Cardiac septum (tissue), 1 donor: Measurements from ENCODE around the gene KIAA0753. TPM values are rescaled to one million over a fixed set of nuclear protein-coding genes. Genes with fewer than 3 reads are reported as not detected.
"Not testable (repeated sequence)": the region's sequence is repeated elsewhere in the genome, so short reads cannot be mapped to it uniquely, and the experiment has no call there.

Source experiments
- DNase-seq: peaks from one replicate; pipeline ENCODE4 v3.0.0-alpha.2; 2020; ENCODE audit warnings: low spot score
- intact Hi-C: fragments of 100-400 bp; cut with DNase I; formaldehyde crosslinking; loops from one replicate; pipeline ENCODE4 v1.14.0; 2022
- total RNA-seq: library from RNA; stranded (reverse); fragmentation: NEBNext Ultra II Directional; extraction: Animal tissue kit (Norgen Biotek cat#: 25700); gene quantifications from one replicate; pipeline ENCODE4 v1.2.1, GENCODE V29; 2021
- donor health status: DM: no; HTN: no; CAD: no.

Gene KIAA0753
- total RNA-seq, 1 donor from 2014 or later: 7.8 TPM

DNA sequence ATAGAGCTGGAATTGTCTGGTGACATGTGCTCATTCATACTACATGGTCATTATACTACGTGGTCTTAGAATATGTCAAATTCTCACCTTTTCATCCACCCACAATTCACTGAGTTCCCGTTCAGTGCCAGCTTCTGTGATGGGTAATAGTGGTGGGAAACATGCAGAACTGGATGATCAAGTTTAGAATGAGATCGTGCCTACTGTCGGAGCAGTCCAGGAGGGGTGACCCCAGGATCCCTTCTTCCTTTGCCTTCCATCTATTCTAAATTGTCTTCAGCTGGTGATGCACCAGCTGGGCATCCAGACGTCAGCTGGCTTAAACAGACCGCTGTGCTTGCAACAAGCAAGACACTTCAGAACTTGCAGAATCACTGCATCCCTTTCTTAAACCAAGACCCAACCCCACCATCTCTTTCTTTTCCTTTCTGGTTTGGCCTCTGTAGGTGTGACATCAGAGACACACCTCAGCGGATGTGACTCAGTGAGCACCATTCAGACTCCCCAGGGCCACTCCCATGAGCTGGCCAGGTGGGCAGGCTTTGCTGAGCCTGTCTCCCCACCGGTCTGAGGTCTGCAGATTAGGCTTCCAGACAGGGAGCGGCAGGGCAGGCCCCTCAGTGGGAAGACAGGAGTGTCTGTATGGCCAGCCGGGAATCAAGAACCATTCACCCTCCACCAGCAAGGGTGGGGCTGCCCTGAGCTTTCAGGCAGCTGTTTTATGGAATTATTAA, 29.1 kb upstream of the KIAA0753 start:
- intact Hi-C loops: loop anchor here (5.0 to 10.0 kb wide), 3 partner anchors 173 to 343 kb away; partner anchors contain the start of gene RNASEK
- DNase-seq: peak; percentile 27

DNA sequence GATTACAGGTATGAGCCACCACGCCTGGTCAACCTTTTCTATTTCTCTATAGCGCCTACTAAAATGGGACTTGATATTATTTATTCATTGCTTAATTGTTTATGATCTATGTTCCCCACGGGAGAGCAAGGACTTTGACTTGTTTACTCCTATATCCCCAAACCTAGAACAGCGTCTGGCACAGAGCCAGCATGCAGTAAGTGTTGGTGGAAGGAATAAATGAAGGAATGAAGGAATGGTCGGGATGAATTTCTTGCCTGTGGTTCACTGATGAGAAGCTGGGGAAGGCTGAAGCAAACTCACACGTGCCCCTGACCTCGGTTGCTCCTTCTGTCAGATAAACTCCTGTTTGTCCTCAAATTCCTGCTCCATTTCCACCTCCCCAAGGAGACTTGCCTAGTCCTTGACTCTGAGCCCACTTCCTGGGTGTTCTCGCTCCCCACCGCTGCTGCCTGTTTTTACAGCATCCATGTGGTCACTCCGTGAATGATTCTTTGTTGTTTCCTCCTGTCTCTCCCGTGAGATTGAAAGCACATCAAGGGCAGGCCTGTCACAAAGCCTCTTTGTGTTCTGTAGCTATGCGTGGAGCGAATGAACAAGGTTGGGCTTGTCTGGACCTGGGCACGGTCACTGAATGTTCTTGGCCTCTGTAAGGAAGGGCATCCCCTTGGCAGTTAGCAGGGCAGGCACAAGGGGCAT, 28.4 kb upstream of the KIAA0753 start:
- intact Hi-C loops: loop anchor here (5.0 to 10.0 kb wide), 3 partner anchors 173 to 343 kb away; partner anchors contain the start of gene RNASEK
- no peak for DNase-seq

DNA sequence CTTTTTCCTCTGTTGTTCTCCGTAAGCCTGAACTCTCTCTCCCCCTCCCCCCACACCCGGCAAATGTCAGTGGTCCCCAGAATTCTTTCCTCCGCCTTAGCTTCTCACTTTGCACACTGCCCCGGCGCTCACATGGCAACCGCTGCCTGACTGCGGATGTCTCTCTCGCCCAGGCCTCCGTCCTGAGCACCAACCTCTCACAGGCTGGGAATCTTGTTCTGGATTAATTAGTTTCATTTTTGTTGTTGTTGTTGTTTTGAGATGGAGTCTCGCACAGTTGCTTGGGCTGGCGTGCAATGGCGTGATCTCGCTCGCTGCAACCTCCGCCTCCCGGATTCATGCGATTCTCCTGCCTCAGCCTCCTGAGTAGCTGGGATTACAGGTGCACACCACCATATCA, 27.7 kb upstream of the KIAA0753 start:
- intact Hi-C loops: loop anchor here (5.0 to 10.0 kb wide), 3 partner anchors 174 to 344 kb away; partner anchors contain the start of gene RNASEK
- no peak for DNase-seq

DNA sequence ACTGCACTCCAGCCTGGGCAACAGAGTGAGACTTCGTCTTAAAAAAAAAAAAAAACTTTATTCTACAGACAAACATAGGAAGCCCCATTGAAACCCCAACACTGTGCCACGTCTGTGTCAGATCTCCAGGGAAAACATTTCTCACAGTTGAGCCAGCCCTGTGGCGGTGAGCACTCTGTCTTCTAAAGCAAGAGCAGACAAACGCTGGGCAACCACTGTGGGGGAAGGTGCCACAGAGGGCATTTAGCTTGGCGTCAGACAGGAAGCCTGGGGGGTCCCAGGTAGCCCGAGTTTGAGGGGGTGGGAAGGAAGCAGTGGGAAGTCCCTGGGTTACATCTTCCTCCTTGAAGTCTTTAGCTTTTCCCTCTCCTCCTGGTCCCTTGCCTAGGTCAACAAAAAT, 27.0 kb upstream of the KIAA0753 start:
- DNase-seq: no peak
- intact Hi-C loops: loop anchor here (5.0 to 10.0 kb wide), 3 partner anchors 175 to 345 kb away; partner anchors contain the start of gene RNASEK

DNA sequence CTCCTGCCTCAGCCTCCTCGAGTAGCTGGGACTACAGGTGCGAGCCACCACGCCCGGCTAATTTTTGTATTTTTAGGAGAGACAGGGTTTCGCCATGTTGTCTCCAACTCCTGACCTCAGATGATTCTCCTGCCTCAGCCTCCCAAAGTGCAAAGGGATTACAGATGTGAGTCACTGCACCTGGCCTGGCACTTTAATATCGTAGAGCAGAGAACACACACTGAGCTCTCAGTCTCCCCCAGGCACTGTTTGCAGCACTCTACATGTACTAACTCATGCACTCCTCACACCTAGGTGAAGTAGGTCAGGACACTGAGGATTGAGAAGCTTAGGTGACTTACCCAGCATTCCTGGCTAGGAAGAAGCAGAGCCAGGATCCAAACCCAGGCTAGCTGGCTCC, 26.0 kb upstream of the KIAA0753 start:
- intact Hi-C loops: loop anchor here (5.0 to 10.0 kb wide), 3 partner anchors 176 to 346 kb away; partner anchors contain the start of gene RNASEK
- no peak for DNase-seq

DNA sequence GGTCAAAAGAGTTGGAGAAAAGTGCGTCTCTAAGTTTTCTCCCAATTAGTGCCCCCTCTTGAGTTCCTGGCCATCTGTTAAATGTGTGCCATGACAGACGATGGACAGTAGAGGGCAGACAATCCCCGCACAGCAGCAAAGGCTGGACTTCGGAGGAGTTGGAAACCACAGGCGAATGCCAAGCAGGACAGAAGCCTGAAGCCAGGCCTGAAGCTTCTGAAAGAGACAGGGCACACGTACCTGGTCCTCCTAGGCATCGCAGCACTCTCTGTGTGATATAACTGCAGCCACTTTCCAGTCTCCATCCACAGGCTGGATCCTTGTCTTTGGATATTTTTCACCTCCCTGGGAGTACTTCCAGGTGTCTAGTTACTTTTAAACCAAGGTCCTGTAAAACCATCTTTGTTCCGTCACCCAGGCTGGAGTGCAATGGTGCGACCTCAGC, 25.6 kb upstream of the KIAA0753 start:
- peak; percentile 86 for DNase-seq
- intact Hi-C loops: loop anchor here (5.0 to 10.0 kb wide), 3 partner anchors 176 to 346 kb away; partner anchors contain the start of gene RNASEK

DNA sequence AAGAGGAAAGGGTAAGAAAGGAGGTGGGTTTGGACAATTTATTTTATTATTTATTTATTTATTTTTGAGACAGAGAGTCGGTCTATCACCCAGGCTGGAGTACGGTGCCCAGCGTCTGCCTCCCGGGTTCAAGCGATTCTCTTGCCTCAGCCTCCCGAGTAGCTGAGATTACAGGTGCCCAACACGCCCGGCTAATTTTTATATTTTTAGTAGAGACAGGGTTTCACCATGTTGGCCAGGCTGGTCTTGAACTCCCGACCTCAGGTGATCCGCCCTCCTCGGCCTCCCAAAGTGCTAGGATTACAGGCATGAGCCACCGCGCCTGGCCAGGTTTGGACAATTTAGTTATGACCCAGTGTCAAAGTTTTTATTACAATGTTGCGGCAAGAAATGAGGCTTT, 22.7 kb upstream of the KIAA0753 start:
- intact Hi-C loops: loop anchor here (10.0 kb wide), 1 partner anchor 232 kb away; no protein-coding TSS in a partner anchor
- not testable (repeated sequence) for DNase-seq

DNA sequence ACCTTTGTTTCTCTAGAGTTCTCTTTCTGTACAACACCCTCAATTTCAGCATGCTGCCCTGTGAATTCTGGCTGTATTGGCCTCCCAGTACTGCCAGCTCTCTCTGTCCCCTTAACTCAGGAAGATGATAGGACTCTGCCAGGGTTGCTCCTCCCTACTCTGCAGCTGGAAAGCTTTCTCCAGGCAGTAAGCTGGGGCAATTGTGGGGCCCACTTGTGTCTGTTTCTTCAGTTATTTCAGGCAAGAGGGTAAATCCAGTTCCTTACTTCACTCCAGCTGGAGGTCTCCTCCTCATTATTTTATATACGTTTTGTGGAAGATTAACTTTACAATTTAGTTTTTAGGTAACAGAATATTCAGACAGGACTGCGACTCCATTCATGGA, 20.9 kb upstream of the KIAA0753 start:
- DNase-seq: no peak
- intact Hi-C loops: loop anchor here (10.0 kb wide), 1 partner anchor 233 kb away; no protein-coding TSS in a partner anchor

DNA sequence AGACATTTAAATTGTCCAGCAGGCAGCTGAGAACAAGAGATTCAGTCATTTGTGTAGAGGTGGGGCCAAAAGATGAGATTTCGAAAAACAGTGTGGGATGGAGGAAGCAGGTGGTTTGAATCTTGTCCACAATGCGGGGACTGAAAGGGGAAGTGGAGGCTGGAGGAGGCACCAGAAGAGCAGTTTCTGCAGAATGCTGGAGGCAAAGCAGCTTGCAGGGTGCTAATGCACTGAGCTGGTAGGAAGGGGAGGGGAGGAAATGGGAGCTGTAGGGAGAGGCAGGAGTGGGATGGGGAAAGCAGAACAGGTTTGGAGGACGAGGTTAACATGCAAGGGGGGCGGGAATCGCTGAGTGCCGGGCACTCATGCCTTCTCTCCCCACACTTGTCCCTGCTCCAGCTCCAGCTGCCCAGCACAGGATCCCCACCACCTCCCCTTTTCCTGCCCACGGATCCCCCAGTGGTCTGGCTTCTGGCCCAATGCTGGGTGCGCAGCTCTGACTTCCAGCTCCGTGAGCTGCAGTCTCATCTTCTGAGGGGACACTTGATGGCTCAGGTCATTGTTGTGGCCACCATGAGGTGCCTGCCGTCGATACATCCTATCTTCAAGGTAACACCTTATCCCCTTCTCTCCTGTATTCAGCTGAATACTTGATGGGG, 20.4 kb upstream of the KIAA0753 start:
- intact Hi-C loops: loop anchor here (10.0 kb wide), 1 partner anchor 234 kb away; no protein-coding TSS in a partner anchor
- DNase-seq: no peak

DNA sequence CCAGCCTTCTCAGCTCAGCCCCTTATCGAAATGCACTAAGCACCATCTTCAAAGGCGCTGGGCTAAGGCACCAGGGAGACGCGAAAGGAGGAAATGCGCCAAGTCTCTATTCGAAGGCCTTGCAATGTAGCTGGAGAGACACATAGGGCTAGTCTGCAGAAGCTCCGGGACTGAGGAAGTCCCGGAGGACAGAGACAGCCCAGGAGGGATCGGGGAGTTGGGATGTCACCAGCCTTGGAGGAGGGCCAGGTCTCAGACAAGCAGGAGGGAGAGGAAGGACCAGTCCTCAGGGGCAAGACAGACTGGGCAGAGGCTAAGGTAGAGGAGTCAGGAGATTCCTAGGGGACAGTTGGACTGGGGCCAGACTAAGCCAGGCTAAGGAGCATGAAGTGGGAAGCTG, 19.6 kb upstream of the KIAA0753 start:
- no peak for DNase-seq
- intact Hi-C loops: loop anchor here (10.0 kb wide), 1 partner anchor 235 kb away; no protein-coding TSS in a partner anchor

DNA sequence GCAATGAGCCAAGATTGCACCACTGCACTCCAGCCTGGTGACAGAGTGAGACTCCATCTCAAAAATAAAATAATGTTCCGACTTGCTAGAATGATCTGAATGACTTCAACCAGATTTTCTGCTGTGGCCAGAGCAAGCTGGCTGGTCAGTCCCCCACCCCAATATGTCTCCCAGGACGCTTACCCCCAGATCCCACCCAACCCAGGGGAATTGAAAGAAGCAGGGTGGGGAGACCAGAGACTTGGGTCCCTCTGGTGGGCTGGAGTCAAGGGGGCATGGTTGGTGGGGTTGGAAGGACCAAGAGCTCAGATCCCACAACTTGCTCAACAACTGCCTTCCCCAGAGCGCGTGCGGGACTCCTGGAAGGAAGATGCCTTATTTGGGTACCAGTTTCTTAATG, 17.9 kb upstream of the KIAA0753 start:
- DNase-seq, intact Hi-C loops: not testable (repeated sequence)

DNA sequence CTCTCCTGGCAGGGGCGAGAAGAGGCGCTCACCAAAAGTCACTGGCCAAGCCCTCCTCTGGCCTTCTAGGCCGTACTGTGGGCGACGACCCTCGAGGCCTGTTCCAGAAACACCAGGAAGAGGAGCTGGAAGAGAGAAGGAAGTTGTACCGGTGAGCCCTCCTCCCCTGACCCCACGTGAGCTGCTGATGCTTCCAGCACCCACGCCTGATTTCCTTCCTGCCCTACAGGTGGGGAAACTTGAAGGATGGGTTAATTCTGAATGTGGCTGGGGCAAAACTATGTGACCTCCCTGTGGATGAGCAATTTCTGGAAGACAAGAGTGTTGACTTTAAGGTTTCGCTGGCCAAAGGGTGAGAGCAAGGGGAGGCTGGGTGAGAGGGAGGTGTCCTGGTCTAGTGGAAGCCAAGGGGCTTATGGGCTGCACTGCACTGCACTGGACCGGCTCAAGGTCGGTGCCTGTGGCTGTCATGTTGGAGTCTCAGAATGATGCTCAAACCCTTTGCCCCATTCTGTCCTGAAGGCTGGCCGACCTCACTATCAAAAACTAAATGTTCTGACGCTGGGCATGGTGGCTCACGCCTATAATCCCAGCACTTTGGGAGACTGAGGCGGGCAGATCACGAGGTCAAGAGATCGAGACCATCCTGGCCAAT, 17.2 kb upstream of the KIAA0753 start:
- intact Hi-C loops: no loop called here
- no peak for DNase-seq

DNA sequence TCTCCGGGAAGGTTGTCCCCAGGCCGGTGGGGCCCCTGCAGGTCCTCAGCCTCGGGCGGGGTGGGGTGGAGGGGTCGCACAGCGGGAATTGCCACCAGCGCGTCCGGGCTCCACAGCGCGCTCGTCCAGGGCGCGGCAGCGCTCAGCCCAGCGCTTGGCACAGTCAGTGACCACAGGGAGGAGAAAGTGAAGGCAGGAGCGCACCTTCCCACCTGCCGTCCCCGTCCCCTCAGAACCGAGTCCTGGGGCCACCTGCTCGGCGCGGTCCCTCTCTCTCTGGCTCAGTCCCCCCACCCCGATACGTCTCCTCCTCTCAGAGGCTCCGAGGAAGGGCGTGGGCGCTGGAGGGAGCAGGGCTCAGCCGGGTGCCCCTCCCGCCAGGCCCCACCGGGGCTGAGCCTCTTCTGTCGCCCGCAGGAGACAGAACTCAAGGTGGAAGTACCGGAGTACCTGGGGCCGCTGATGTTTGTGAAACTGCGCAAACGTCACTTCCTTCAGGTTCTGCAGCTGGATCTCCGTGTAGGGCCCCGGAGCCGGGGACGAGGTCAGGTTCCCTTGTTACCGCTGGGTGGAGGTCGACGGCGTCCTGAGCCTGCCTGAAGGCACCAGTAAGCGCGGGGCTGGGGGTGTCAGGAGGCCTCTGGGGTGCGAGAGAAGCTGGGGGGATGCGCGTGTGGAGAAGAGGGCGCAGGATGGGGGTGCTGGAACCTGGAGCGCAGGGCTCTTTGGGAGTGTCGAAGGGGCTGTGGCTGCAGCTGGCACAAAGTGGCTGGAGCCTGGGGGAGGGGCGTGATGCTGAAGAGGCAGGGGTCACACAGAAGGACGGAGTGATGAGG, 16.5 kb upstream of the KIAA0753 start:
- DNase-seq, intact Hi-C loops: not testable (repeated sequence)

DNA sequence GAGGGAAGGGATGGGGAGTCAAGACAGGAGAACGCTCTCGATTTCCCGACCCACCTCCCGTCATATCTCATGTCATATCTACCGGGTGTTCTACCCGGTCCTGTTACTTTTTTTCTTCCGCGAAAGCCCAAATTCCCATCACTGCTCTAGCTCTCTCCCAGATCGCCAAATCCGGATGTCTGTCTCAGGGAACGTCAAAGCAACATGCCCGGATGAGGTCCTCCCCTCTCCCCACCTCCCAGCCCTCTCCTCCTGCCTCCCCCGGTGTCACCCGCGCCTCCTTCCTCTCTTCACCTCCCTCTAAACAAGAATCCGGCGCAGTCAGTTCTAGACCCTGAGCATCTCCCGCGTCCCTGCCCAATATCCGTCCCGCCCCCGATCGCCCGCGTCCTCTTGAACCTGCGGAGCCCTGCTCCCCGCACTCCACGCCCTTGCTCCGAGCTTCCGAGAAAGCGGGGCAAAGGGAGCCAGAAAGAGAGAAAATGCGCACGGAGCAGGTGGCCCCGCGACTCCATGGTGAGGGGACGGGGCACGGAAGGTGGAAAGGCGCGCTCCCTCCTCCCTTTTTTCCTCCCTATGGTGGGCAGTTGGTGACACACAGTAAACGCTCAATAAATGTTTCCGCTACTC, 15.3 kb upstream of the KIAA0753 start:
- intact Hi-C loops: not testable (repeated sequence)

DNA sequence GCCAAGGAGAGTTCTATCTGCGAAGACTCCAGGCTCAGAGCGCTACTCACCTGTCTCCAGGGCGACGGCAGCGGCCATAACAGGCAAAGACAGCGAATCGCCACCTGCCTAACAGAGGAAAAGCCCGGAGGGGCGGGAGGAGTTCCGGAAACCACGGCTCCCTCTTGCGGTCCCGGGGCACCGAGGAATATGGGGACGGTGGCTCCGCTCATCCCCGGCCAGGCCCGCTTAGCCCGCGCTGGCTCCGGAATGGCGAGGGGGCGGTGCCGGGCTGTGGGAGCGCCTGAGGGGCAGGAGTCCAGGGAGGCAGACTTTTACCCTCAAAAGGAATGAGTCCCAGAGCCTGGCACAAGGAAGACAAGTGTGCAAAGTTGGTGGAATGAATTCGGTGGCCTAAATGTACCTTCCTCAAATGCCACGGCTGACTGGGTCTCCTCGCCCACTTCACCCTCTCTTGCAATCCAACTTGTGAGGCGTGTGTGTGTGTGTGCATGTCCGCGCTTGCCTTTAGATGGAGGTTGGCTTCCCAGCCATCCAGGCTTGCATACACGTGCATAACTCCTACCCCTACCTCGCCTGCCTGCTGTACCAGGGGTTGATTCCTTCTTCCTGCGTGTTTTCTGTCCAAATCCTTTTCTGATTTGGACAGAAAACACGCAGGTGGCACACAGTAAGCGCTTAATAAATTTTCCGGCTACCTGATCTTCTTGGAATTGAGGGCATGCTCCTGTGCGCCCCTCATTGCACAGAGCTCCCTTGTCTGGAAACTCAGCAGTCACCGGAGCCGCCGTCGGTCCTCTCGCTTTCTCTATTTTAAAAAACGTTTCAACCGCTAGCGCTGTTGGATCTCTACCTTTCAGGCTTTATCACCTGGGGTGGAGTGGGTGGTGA, 14.6 kb upstream of the KIAA0753 start:
- no peak for DNase-seq
- intact Hi-C loops: loop anchor here (5.0 kb wide), 1 partner anchor 357 kb away; the partner anchor contains the start of gene RNASEK

More for the DNA sequence above, 15.3 kb upstream of the KIAA0753 start:
- not testable (repeated sequence) for DNase-seq

DNA sequence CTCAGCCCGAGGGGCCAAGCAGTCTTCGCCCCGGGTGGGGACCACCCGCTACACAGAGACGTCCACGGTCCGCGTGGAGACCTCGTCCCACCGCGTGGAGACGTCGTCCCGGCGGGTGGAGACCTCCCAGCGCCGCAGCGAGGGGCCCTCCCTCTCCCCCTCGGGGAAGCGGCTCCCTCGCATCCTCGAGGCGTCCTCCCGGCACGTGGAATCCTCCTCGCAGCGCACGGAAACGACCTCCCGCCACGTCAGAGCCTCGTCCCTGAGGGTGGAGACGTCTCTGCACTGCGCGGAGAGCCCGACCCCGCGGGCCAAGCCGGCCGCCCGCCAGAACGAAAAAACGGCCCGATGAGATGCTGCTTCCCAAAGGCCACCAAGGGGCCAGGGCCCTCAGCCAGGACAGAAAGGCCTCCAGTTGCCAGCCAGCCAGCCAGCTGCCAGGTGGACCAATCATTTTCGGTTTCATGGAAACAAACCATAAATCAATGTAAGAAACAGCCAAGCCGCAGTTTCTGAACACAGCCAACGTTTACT, 11.5 kb upstream of the KIAA0753 start:
- DNase-seq: no peak
- intact Hi-C loops: loop anchor here (1.0 to 5.0 kb wide), 2 partner anchors 12 to 360 kb away; partner anchors contain the start of genes KIAA0753 and RNASEK
